HEK293 (cell line): Measurements from ENCODE around the gene DBN1.

ENCODE experiments used
- CTCF ChIA-PET: fragments of 350-600 bp; formaldehyde crosslinking; extraction: SDS; loops from one replicate; lab custom pipeline; 2021; ENCODE audit warnings: antibody characterized with exemption; lab: Yijun Ruan, JAX
- POLR2A ChIA-PET: fragments of 300-600 bp; formaldehyde crosslinking; extraction: SDS; loops from one replicate; lab custom pipeline; 2020; ENCODE audit warnings: antibody characterized with exemption, inconsistent platforms; lab: Yijun Ruan, JAX
- H3K27ac ChIP-seq: fragments of 200-500 bp; sonication (Bioruptor generic); 2 replicates; pipeline ENCODE4 v1.5.1; 2014; ENCODE audit warnings: low read depth, low read length, control low read depth, inconsistent platforms; ENCODE audit errors: extremely low read depth
- H3K36me3 ChIP-seq, 2 experiments: fragments of 200-500 bp in 1 of 2; sonication (Bioruptor generic) in 1 of 2; 1 replicate in 1 of 2; 2 replicates in 1 of 2; pipeline ENCODE4 v1.5.1; 2014 to 2017; ENCODE audit warnings: inconsistent platforms in 2 of 2, low read length in 2 of 2; ENCODE audit not compliant: control insufficient read depth in 2 of 2, insufficient read depth in 1 of 2
- H3K4me1 ChIP-seq: fragments of 200-500 bp; sonication (Bioruptor generic); 2 replicates; pipeline ENCODE4 v1.5.1; 2014; ENCODE audit warnings: mild to moderate bottlenecking, low read length, inconsistent platforms; ENCODE audit not compliant: control insufficient read depth, insufficient read depth
- H3K4me3 ChIP-seq: 2 replicates; pipeline ENCODE4 v1.5.1; 2011; ENCODE audit warnings: low read depth, mild to moderate bottlenecking, control low read depth, low read length, moderate library complexity
- H3K9me3 ChIP-seq: fragments of 200-500 bp; sonication (Bioruptor generic); 2 replicates; pipeline ENCODE4 v1.5.1; 2014; ENCODE audit warnings: low read depth, low read length, inconsistent platforms; ENCODE audit not compliant: control insufficient read depth, insufficient read depth
- GLIS2 ChIP-seq: fragments of 450-650 bp; formaldehyde crosslinking; IDR thresholded peaks from 2 replicates; pipeline ENCODE4 v1.5.1; 2016; ENCODE audit warnings: missing biosample characterization, missing genetic modification characterization
- HOXC10 ChIP-seq: sonication (generic); formaldehyde crosslinking; IDR thresholded peaks from 2 replicates; pipeline ENCODE4 v1.8.1; 2023; ENCODE audit warnings: mild to moderate bottlenecking, missing genetic modification reagents
- KLF1 ChIP-seq: fragments of 450-650 bp; formaldehyde crosslinking; IDR thresholded peaks from 2 replicates; pipeline ENCODE4 v1.5.1; 2016; ENCODE audit warnings: missing biosample characterization, missing genetic modification characterization
- PATZ1 ChIP-seq: fragments of 450-650 bp; formaldehyde crosslinking; IDR thresholded peaks from 2 replicates; pipeline ENCODE4 v1.5.1; 2016; ENCODE audit warnings: missing biosample characterization, missing genetic modification characterization
- PRDM6 ChIP-seq: fragments of 450-650 bp; formaldehyde crosslinking; IDR thresholded peaks from 2 replicates; pipeline ENCODE4 v1.5.1; 2017; ENCODE audit warnings: missing biosample characterization, missing genetic modification characterization
- SETDB1 ChIP-seq: IDR thresholded peaks from one replicate; pipeline ENCODE4 v1.6.1; 2017; ENCODE audit warnings: mild to moderate bottlenecking, low read length, moderate library complexity, mixed read lengths; ENCODE audit not compliant: insufficient read length
- ZNF114 ChIP-seq: fragments of 450-650 bp; formaldehyde crosslinking; IDR thresholded peaks from 2 replicates; pipeline ENCODE4 v1.5.0; 2017; ENCODE audit warnings: missing biosample characterization, missing genetic modification characterization
- ZNF132 ChIP-seq: fragments of 450-650 bp; formaldehyde crosslinking; IDR thresholded peaks from 2 replicates; pipeline ENCODE4 v1.5.1; 2017; ENCODE audit warnings: missing biosample characterization, missing genetic modification characterization, borderline replicate concordance
- ZNF155 ChIP-seq: fragments of 450-650 bp; formaldehyde crosslinking; IDR thresholded peaks from 2 replicates; pipeline ENCODE4 v1.5.1; 2016; ENCODE audit warnings: missing biosample characterization, missing genetic modification characterization
- ZNF18 ChIP-seq: fragments of 450-650 bp; formaldehyde crosslinking; IDR thresholded peaks from 2 replicates; pipeline ENCODE4 v1.5.1; 2016; ENCODE audit warnings: missing biosample characterization, missing genetic modification characterization
- ZNF311 ChIP-seq: fragments of 450-650 bp; formaldehyde crosslinking; IDR thresholded peaks from 2 replicates; pipeline ENCODE4 v1.5.1; 2017; ENCODE audit warnings: missing biosample characterization, missing genetic modification characterization, borderline replicate concordance
- ZNF433 ChIP-seq: fragments of 450-650 bp; formaldehyde crosslinking; IDR thresholded peaks from 2 replicates; pipeline ENCODE4 v1.5.1; 2016; ENCODE audit warnings: missing biosample characterization, missing genetic modification characterization, low read depth
- ZNF529 ChIP-seq: fragments of 450-650 bp; formaldehyde crosslinking; IDR thresholded peaks from 2 replicates; pipeline ENCODE4 v1.5.1; 2017; ENCODE audit warnings: missing genetic modification characterization, missing biosample characterization; ENCODE audit not compliant: insufficient replicate concordance
- ZNF596 ChIP-seq: fragments of 450-650 bp; IDR thresholded peaks from 2 replicates; pipeline ENCODE4 v1.5.0; 2018; ENCODE audit warnings: missing biosample characterization, mild to moderate bottlenecking, missing genetic modification characterization, moderate library complexity
- ZNF600 ChIP-seq: fragments of 450-650 bp; formaldehyde crosslinking; IDR thresholded peaks from 2 replicates; pipeline ENCODE4 v1.5.1; 2016; ENCODE audit warnings: missing biosample characterization, missing genetic modification characterization
- ZNF704 ChIP-seq: fragments of 450-650 bp; formaldehyde crosslinking; IDR thresholded peaks from 2 replicates; pipeline ENCODE4 v1.5.1; 2016; ENCODE audit warnings: missing biosample characterization, missing genetic modification characterization
- ZNF747 ChIP-seq: fragments of 450-650 bp; formaldehyde crosslinking; IDR thresholded peaks from 2 replicates; pipeline ENCODE4 v1.5.1; 2016; ENCODE audit warnings: missing biosample characterization, missing genetic modification characterization
- ZNF791 ChIP-seq: fragments of 450-650 bp; formaldehyde crosslinking; IDR thresholded peaks from 2 replicates; pipeline ENCODE4 v1.5.1; 2016; ENCODE audit warnings: missing biosample characterization, missing genetic modification characterization
- ZSCAN16 ChIP-seq: fragments of 450-650 bp; formaldehyde crosslinking; IDR thresholded peaks from 2 replicates; pipeline ENCODE4 v1.5.1; 2016; ENCODE audit warnings: missing biosample characterization, missing genetic modification characterization

Gene DBN1

GRCh38 chr5:177434437-177434836 lies 39.0 kb downstream of the DBN1 start:
- H3K4me3 ChIP-seq, result no peak overlapping the region
- CTCF ChIA-PET, result interaction anchor here (0.6 kb wide), 1 partner anchor 22 kb away, joined by 3 read pairs; no protein-coding TSS in a partner anchor
- H3K4me1 ChIP-seq, result no peaks in the 10 kb centered on the region
- H3K36me3 ChIP-seq, result peaks cover 16 to 94% of the 10 kb centered on the region in 2 experiments
- TF ChIP-seq ZNF18 (tag by site-specific recombination) (no peak), GLIS2 (tag by site-specific recombination) (peak; percentile 50; the same call in 1 of the 2 replicates), SETDB1 (no peak), ZNF791 (tag by site-specific recombination) (no peak)
- no peak overlapping the region for H3K27ac ChIP-seq
- POLR2A ChIA-PET, result interaction anchor here (0.5 to 3.9 kb wide), 3 partner anchors 8 to 48 kb away, joined by 3 to 17 read pairs (median 10); partner anchors contain the start of gene PRR7
- no peaks in the 10 kb centered on the region for H3K9me3 ChIP-seq

GRCh38 chr5:177433658-177434217 lies 39.7 kb downstream of the DBN1 start:
- ChIA-PET POLR2A (interaction anchor here (3.7 to 3.9 kb wide), 2 partner anchors 9 to 12 kb away, joined by 10 to 17 read pairs; partner anchors contain the start of gene PRR7), CTCF (interaction anchor here (0.6 to 0.7 kb wide), 2 partner anchors 21 to 63 kb away, joined by 3 read pairs; no protein-coding TSS in a partner anchor)
- peaks cover 12 to 91% of the 10 kb centered on the region in 2 experiments for H3K36me3 ChIP-seq
- no peak overlapping the region for H3K27ac ChIP-seq
- no peak overlapping the region for H3K4me3 ChIP-seq
- no peaks in the 10 kb centered on the region for H3K4me1 ChIP-seq
- no peaks in the 10 kb centered on the region for H3K9me3 ChIP-seq
- no peak for TF ChIP-seq ZNF155 (tag by site-specific recombination)
- TF ChIP-seq ZNF747 (tag by site-specific recombination), result no peak
- peak; percentile 68 for TF ChIP-seq KLF1 (tag by site-specific recombination)

- H3K4me1 ChIP-seq, result no peaks in the 10 kb centered on the region
- CTCF ChIA-PET, result interaction anchor here (0.7 kb wide), 1 partner anchor 62 kb away, joined by 3 read pairs; no protein-coding TSS in a partner anchor
These were observed 40.4 kb downstream of the DBN1 start for GRCh38 chr5:177432839-177433657.

GRCh38 chr5:177432143-177432838 lies 41.1 kb downstream of the DBN1 start:
- H3K27ac ChIP-seq, result no peak overlapping the region
- H3K36me3 ChIP-seq, result peaks cover 3 to 87% of the 10 kb centered on the region in 2 experiments; a peak in 2 of 3 replicates
- TF ChIP-seq PRDM6 (tag by site-specific recombination) (no peak), HOXC10 (CRISPR knock-in tag) (no peak), ZSCAN16 (tag by site-specific recombination) (no peak), ZNF433 (no peak), ZNF704 (tag by site-specific recombination) (no peak), ZNF114 (tag by site-specific recombination) (no peak), ZNF600 (tag by site-specific recombination) (no peak), ZNF529 (tag by site-specific recombination) (no peak), PATZ1 (tag by site-specific recombination) (no peak), ZNF311 (no peak)

More at GRCh38 chr5:177432839-177433657, 40.4 kb downstream of the DBN1 start:
- H3K27ac ChIP-seq, result no peak overlapping the region
- TF ChIP-seq ZNF596 (tag by site-specific recombination), result no peak
- TF ChIP-seq ZNF132 (tag by site-specific recombination), result no peak
- no peak overlapping the region for H3K4me3 ChIP-seq
- POLR2A ChIA-PET, result interaction anchor here (3.7 to 3.9 kb wide), 2 partner anchors 9 to 13 kb away, joined by 10 to 17 read pairs; partner anchors contain the start of gene PRR7
- peaks cover 9 to 91% of the 10 kb centered on the region in 2 experiments for H3K36me3 ChIP-seq
- H3K9me3 ChIP-seq, result no peaks in the 10 kb centered on the region

More at GRCh38 chr5:177432143-177432838, 41.1 kb downstream of the DBN1 start:
- Histone ChIP-seq H3K9me3 (no peaks in the 10 kb centered on the region), H3K4me3 (no peak overlapping the region), H3K4me1 (no peaks in the 10 kb centered on the region)
- ChIA-PET CTCF (interaction anchor here (1.3 kb wide), 1 partner anchor 29 kb away, joined by 3 read pairs; no protein-coding TSS in a partner anchor), POLR2A (interaction anchor here (3.7 to 3.9 kb wide), 2 partner anchors 10 to 14 kb away, joined by 10 to 17 read pairs; partner anchors contain the start of gene PRR7)
